Prostate gland (tissue), 2 donors: ENCODE results near the gene ASB13.

ENCODE experiments used
- CTCF ChIP-seq, 4 experiments: fragments of 200-600 bp in 2 of 4; fragments of 450-650 bp in 2 of 4; sonication (generic) in 2 of 4; IDR thresholded peaks; 1 replicate in 3 of 4; 2 replicates in 1 of 4; pipeline ENCODE4 v1.5.1; 2016 to 2019; ENCODE audit warnings: antibody characterized with exemption in 4 of 4, mild to moderate bottlenecking in 2 of 4, moderate library complexity in 2 of 4
- POLR2A ChIP-seq: fragments of 450-650 bp; IDR thresholded peaks from one replicate; pipeline ENCODE4 v1.6.1; 2016; ENCODE audit warnings: antibody characterized with exemption, mild to moderate bottlenecking
- POLR2AphosphoS5 ChIP-seq: sonication (generic); formaldehyde crosslinking; IDR thresholded peaks from one replicate; pipeline ENCODE4 v1.6.1; 2017; ENCODE audit warnings: antibody characterized with exemption

GRCh38 chr10:5624701-5625100 is 41.7 kb downstream of the ASB13 start:
- TF ChIP-seq CTCF (IDR thresholded peaks at IDR 0.05) (no peak), POLR2A (no peak), POLR2AphosphoS5 (no peak)
